Smooth muscle cell (in vitro differentiated cells): ENCODE data around the gene CD46. TPM values are rescaled to one million over a fixed set of nuclear protein-coding genes. Genes with fewer than 3 reads are reported as not detected.

Experiments used
- DNase-seq: peaks from one replicate; lab custom pipeline; 2025; ENCODE audit not compliant: unreplicated experiment; lab: John Stamatoyannopoulos, UW
- H2AFZ ChIP-seq: fragments of 200-600 bp; sonication (generic); 2 replicates; pipeline ENCODE4 v1.6.0; 2016; ENCODE audit warnings: antibody characterized with exemption, low read depth, mild to moderate bottlenecking
- H3F3A ChIP-seq: fragments of 200-600 bp; sonication (generic); 2 replicates; pipeline ENCODE4 v1.6.0; 2017; ENCODE audit warnings: antibody characterized with exemption, low read depth
- H3K27ac ChIP-seq: fragments of 200-600 bp; sonication (generic); 2 replicates; pipeline ENCODE4 v1.5.1; 2016; ENCODE audit warnings: low read depth, mild to moderate bottlenecking
- H3K27me3 ChIP-seq: fragments of 200-600 bp; sonication (generic); 2 replicates; pipeline ENCODE4 v1.6.1; 2016; ENCODE audit warnings: low read depth, mild to moderate bottlenecking
- H3K36me3 ChIP-seq: fragments of 200-600 bp; sonication (generic); 2 replicates; pipeline ENCODE4 v1.5.1; 2016; ENCODE audit warnings: low read depth
- H3K4me1 ChIP-seq: fragments of 200-600 bp; sonication (generic); 2 replicates; pipeline ENCODE4 v1.5.1; 2016; ENCODE audit warnings: low read depth
- H3K4me2 ChIP-seq: fragments of 200-600 bp; sonication (generic); 2 replicates; pipeline ENCODE4 v1.6.0; 2016; ENCODE audit warnings: mild to moderate bottlenecking
- H3K4me3 ChIP-seq: fragments of 200-600 bp; sonication (generic); 2 replicates; pipeline ENCODE4 v1.5.1; 2016; ENCODE audit warnings: mild to moderate bottlenecking
- H3K79me2 ChIP-seq: fragments of 200-600 bp; sonication (generic); 2 replicates; pipeline ENCODE4 v1.6.0; 2016; ENCODE audit warnings: low read depth, mild to moderate bottlenecking
- H3K9ac ChIP-seq: fragments of 200-600 bp; sonication (generic); 2 replicates; pipeline ENCODE4 v1.6.0; 2016; ENCODE audit warnings: low read depth
- H3K9me3 ChIP-seq: fragments of 200-600 bp; sonication (generic); replicated peaks from 2 replicates; pipeline ENCODE4 v1.5.1; 2016; ENCODE audit warnings: low read depth
- H4K20me1 ChIP-seq: fragments of 200-600 bp; sonication (generic); 2 replicates; pipeline ENCODE4 v1.6.0; 2016; ENCODE audit warnings: low read depth
- CTCF ChIP-seq: fragments of 200-600 bp; sonication (generic); IDR thresholded peaks from 2 replicates; pipeline ENCODE4 v1.5.1; 2017; ENCODE audit warnings: borderline replicate concordance, mild to moderate bottlenecking, antibody characterized with exemption; ENCODE audit not compliant: insufficient read depth, poor library complexity, severe bottlenecking
- WGBS: methylation state at CpG from one replicate; pipeline ENCODE4 v1.1.7; 2016; ENCODE audit warnings: low lambda C conversion rate; 5-methylcytosine and 5-hydroxymethylcytosine counted together
- polyA plus RNA-seq: library from polyadenylated mRNA; unstranded; fragments of >200 nt; fragmentation: Nextera tagmentation; extraction: Ambion mirVana; gene quantifications from 2 replicates; pipeline ENCODE4 v1.2.1, GENCODE V29; 2016
- total RNA-seq: library from RNA; depleted of rRNA; stranded (reverse); fragments of >200 nt; gene quantifications from 2 replicates; pipeline ENCODE4 v1.2.3, GENCODE V29; 2014

CD46 gene
- total and polyA plus RNA-seq, 2 experiments from 2014 or later, result 117 to 234 TPM

- H3K36me3 ChIP-seq, result peaks cover 19% of the 10 kb centered on the region
- H3K9ac ChIP-seq, result no peak overlapping the region
- no peak overlapping the region for H2AFZ ChIP-seq
- TF ChIP-seq CTCF, result no peak
- H3K79me2 ChIP-seq, result peaks cover 44% of the 10 kb centered on the region
- DNase-seq, result no peak
- H4K20me1 ChIP-seq, result peaks cover 42% of the 10 kb centered on the region
- H3K27ac ChIP-seq, result no peak overlapping the region
- 97% methylated on average over 1 of the region's 1 CpG for WGBS
- H3K4me1 ChIP-seq, result no peaks in the 10 kb centered on the region
- no peak overlapping the region for H3K4me3 ChIP-seq
- no peaks in the 10 kb centered on the region for H3K27me3 ChIP-seq
- no peaks in the 10 kb centered on the region for H3K9me3 ChIP-seq
- no peak overlapping the region for H3K4me2 ChIP-seq
- no peaks in the 10 kb centered on the region for H3F3A ChIP-seq
Observed at GRCh38 chr1:207781312-207781711, 29.5 kb downstream of the CD46 start.

GRCh38 chr1:207787776-207788175 is 35.9 kb downstream of the CD46 start:
- DNase-seq, result no peak
- H2AFZ ChIP-seq, result no peak overlapping the region
- no peaks in the 10 kb centered on the region for H3K4me1 ChIP-seq
- no peak overlapping the region for H3K9ac ChIP-seq
- no peaks in the 10 kb centered on the region for H3K27me3 ChIP-seq
- no peaks in the 10 kb centered on the region for H4K20me1 ChIP-seq
- H3K79me2 ChIP-seq, result no peaks in the 10 kb centered on the region
- H3K36me3 ChIP-seq, result peaks cover 16% of the 10 kb centered on the region
- H3K9me3 ChIP-seq, result no peaks in the 10 kb centered on the region
- no peak overlapping the region for H3K4me2 ChIP-seq
- H3K27ac ChIP-seq, result no peak overlapping the region
- H3K4me3 ChIP-seq, result no peak overlapping the region
- H3F3A ChIP-seq, result peaks cover 5% of the 10 kb centered on the region
- no peak for TF ChIP-seq CTCF

DNA sequence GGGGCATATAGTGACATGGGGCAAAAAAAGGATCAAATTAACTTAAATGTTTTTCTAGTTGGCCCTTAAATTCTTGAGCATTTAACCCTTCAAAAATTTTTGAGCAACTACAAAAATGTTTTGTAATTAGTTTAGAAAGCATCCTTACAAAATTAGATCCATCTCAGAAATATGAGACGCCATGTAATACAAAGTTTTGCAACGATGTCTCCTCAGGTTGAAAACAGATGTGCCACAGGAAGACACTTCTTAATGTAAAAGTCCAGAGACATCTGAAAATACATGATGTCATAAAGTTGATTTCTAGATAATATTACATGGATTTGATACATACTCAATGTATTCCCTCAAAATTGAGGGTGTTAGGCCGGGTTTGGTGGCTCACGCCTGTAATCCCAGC is 37.5 kb downstream of the CD46 start:
- WGBS, result 95% methylated on average over 4 of the region's 4 CpGs
- H3K36me3 ChIP-seq, result peaks cover 11% of the 10 kb centered on the region
- no peaks in the 10 kb centered on the region for H3K79me2 ChIP-seq
- peaks cover 9% of the 10 kb centered on the region for H3F3A ChIP-seq
- no peak overlapping the region for H3K9ac ChIP-seq
- peak overlapping the region; percentile 51 for H3K27ac ChIP-seq
- H3K4me3 ChIP-seq, result no peak overlapping the region
- TF ChIP-seq CTCF, result no peak
- no peaks in the 10 kb centered on the region for H3K4me1 ChIP-seq
- H4K20me1 ChIP-seq, result no peaks in the 10 kb centered on the region
- no peaks in the 10 kb centered on the region for H3K27me3 ChIP-seq
- no peak overlapping the region for H2AFZ ChIP-seq
- no peak overlapping the region for H3K4me2 ChIP-seq
- no peak for DNase-seq
- no peaks in the 10 kb centered on the region for H3K9me3 ChIP-seq
